HG03135 (cell line): ENCODE results near the gene RBM47.

Experiments used
- ATAC-seq: cut with Tn5 transposase; IDR thresholded peaks from one replicate; pipeline ENCODE4 v1.9.1; 2021; ENCODE audit warnings: mild to moderate bottlenecking, moderate library complexity; ENCODE audit not compliant: unreplicated experiment

Gene RBM47

DNA sequence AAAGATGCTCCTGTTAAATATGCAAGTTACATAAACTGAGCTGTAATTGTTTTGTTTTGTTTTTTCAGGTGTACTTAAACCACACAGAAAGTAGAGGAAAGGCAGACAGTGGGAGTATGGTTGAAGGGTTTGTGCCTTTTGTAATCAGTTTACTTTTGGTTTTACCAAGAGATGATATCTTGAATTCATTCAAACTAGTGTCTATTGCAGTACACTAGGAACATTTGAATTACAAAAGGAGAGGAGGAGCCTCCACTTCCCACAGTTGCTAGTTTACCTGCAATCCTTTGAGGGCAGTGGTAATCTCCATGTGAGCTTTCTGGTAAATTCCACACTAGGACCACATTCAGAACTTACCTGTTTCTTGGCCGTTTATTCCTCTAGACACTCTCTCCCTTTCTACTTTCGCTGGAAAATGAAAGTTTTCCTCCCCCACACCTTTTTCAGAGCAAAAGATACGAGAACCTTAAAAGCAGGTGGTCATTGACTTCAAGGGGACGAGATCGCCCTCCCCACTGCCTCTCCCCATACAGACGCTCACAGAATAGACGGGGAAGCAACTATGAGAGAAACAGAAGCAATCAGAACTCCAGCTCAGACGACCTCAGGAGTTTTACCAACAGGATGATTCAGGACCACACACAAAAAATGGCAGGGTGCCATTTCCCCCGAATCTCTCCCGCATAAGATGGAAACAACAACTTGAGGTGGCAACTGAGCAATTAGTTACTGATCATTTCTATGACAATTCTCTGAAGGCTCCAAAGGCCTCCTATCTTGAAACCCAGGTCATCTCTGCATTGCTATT is 3.3 kb downstream of the RBM47 start:
- ATAC-seq = no peak

DNA sequence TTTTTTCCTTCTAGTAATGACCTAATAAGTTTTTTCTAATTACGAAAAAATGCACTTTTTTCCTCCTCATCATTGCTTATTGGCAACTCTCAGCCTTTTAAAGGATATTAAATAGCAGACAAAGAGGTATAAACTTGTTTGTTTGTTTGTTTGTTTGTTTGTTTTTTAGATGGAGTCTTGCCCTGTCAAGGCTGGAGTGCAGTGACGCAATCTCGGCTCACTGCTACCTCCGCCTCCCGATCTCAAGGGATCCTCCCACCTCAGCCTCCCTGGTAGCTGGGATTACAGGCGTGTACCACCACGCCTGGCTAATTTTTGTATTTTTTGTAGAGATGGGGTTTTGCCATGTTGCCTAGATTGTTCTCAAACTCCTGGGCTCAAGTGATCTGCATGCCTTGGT is 6.0 kb downstream of the RBM47 start:
- ATAC-seq = no peak

DNA sequence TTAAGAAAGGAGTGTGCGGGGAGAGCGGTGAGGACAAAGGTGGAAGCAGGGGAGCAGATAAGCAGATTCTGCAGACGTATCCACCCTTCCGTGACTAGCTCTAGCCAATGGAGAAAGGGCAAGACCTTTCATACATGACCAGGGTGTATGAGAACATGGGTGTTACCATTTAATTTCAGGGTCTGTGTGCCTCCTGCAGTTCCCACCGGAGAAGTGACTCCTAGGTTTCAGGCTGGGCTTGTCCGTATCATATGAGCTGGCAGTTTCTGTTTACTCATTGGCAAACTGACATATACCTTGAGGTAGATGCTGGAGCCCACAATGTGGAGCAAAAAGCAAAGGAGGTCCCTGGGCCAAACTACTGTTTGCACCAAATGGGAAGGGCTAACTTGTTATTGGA is 6.8 kb downstream of the RBM47 start:
- no peak for ATAC-seq

DNA sequence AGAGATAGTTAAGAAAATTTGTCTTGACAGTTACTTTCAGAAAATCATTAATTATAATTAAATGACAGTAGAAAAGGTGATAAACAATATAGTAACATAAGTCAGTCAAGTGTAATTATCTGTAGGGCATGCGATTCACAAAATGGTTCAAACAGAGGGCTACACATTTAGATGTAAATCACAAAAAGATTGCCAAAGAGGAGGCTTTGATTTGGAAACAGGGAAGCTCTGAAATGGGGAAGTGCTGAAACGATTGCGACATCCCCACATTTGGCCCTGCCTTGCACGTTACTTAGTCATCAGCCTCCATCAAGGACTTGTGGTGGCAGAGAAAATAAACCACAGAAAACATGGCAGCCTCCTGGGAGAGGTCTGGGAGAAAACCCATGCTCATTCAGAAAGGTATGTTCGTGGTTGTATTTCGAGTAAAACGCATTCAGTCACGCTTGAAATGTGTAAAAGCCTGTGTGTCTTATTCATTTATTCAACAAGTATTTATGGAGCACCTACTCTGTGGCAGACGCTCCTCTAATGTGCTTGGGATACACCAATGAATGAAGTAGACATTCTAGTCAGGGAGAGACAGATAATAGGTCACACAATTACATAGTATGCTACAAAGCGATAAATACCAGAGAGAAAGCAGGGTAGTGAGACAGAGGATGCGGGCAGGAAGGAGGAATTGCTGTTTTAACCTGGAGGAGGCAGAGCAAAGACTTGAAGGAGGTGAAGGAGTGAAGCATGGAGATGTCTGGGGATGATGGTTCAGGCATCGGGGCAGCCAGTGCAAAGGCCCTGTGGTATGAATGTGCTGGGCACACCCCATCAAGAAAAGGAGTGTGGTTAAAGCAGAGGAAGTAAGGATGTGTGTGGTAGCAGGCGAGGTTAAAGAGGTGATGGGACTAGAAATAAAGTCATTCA is 7.8 kb downstream of the RBM47 start:
- ATAC-seq = peak; percentile 63

DNA sequence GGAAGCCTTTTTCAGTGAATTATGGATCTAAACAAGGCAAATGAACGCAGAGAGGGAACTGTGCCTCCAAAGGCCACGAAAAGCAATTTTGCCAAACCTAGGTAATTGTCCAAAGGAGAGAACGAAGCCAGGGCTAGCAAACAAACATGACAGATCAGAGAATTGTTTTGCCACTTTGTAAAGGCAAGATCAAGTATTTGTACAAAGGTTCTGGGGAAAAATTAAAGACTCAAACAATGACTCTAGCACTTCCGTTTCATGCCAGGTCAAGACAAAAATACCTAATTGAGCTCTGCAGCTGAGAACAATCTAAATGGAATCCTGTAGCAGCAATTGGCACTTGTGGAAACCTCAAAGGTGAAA is 8.5 kb downstream of the RBM47 start:
- ATAC-seq = peak; percentile 25

DNA sequence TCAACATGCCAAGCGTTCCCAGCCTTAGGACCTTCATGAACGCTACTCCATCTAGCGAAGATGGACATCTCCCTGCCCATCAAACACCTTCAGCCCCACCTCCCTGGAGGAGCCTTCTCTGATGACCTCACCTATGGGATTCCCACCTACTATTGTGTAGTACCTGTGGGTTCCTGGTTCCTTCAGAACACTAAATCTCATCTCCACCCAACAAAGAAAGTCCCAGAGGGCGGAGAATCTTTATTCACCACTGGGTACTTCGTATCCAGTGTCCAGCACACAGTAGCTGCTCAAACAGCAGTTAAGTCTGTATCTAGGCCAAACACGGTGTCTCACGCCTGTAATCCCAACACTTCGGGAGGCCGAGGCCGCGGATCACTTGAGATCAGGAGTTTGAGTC is 10.1 kb downstream of the RBM47 start:
- ATAC-seq = no peak

DNA sequence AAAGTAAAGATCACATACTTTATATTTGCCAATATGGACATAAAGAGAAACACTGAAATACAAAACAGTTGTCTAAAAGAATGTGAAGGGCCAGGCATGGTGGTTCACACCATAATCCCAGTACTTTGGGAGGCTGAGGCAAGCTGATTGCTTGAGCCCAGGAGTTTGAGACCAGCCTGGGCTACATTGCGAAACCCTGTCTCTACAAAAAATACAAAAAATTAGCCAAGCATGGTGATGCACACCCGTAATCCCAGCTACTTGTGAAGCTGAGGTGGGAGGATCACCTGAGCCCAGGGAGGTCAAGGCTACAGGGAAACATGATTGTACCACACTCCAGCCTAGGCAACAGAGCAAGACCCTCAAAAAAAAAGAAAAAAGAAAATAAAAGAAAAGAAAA is 11.8 kb downstream of the RBM47 start:
- ATAC-seq = no peak

DNA sequence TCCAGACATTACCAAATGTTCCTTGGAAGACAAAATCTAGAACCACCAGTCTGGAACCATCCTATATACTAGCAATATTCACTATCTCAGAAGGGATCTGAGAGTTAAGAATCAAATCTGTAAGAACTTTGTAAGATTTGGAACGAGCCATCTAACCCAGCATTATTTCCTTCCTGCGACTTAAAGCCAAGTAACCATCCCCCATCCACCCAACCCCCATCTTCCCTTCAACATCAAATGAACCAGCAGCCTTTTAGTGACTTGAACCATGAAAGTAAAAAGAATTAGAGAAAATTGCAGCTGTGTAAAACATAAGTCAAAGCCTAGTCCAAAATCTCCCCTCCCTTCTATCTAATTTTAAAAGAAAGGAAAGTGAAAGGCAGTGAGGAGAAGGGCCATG is 15.6 kb downstream of the RBM47 start:
- no peak for ATAC-seq

DNA sequence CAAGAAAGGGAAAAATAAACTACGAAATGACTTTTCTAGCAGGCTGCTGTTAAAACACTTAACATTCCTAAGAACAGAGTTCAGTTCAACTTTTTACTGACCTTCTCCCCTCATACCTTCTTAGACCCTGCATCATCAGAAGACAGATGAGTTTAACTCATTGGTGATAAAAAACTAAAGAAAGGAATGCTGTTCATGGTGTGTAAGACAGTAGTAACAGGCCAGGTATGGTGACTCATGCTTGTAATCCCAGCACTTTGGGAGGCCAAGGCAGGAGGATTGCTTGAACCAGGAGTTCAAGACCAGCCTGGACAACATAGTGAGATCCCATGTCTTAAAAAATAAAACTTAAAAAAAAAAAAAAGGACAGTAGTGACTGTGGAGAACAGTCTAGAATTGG is 16.2 kb downstream of the RBM47 start:
- no peak for ATAC-seq

DNA sequence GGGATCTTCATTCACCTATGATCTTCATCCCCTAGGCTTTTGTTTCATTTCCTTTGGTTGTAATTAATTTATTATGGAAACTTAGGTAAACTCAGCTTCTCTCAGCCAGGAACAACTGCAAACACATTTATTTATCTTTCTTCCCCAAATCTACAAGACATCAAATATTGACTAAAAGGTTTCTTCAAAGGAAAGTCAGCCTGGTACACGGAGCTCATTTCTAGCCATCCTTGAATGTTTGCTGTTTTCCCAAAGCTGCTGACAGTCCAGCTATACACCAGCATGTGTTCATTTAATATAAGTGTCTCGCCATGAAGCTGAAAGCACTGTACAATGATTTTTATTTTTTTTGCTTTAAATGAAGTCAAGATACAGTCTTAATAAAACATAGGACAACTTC is 16.8 kb downstream of the RBM47 start:
- no peak for ATAC-seq

DNA sequence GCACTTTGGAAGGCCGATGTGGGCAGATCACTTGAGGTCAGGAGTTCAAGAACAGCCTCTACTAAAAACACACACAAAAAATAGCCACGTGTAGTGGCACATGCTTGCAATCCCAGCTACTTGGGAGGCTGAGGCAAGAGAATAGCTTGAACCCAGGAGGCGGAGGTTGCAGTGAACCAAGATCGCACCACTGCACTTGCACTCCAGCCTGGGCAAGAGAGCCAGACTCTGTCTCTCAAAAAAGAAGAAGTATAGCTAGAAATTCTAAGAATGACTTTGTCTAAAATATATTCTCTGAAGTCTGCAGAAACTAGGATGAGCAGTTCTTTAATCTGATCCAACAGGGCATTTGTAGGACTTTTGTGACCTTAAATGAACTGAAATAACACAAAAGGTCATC is 17.4 kb downstream of the RBM47 start:
- ATAC-seq = no peak

DNA sequence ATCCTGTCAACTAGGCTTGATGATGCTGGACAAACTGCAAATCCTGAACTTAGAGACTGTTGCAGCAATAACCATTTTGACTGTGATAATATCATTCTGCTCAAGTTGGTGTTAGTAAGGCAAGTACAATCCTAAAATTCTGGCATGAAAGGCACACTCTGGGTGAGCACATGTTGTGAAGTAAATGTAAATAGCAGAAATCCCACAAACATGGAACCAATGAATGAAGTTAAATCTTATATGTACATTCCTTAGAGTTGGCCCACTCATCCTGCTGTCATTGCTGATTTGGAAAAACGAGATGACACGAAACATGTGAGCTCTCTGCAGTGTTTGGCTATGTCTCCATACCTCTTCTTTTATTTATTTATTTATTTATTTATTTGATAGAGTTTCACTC is 21.0 kb downstream of the RBM47 start:
- no peak for ATAC-seq

DNA sequence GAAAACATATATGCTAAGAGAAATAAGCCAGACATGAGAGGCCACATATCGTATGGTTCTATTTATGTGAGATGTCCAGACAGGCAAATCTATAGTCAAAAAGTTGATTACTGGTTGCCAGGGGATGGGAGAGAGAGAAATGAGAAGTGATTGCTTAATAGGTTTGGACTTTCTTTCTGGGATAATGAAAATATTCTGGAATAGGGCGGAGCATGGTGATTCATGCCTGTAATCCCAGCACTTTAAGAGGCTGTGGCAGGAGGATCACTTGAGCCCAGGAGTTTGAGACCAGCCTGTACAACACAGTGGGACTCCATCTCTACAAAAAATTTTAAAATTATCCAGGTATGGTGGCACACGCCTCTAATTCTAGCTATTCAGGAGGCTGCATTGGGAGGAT is 22.4 kb downstream of the RBM47 start:
- ATAC-seq = no peak

DNA sequence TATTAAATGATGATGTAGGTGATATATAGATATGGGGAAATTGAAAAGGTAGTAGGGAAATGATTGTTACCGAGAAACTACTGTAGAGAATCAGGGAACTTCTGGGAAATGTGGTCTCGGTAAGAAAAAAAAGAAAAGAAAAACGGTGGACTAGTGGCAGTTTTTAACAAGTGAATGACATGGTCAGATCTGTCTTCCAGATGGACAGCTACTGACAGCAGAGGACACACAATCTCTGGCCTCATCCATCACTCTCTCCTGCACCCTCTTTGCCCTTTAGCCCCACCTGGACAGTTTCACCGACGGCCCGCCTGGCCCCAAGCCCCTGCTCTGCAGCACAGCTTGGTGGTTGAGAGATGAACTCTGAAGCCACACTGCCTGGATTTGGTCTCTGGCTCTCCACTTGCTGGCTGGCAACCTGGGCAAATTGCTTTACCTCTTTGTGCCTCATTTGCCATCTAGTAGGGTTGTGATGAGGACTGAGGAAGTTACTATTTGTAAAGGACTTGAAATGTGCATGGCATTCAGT is 23.4 kb downstream of the RBM47 start:
- ATAC-seq = no peak

DNA sequence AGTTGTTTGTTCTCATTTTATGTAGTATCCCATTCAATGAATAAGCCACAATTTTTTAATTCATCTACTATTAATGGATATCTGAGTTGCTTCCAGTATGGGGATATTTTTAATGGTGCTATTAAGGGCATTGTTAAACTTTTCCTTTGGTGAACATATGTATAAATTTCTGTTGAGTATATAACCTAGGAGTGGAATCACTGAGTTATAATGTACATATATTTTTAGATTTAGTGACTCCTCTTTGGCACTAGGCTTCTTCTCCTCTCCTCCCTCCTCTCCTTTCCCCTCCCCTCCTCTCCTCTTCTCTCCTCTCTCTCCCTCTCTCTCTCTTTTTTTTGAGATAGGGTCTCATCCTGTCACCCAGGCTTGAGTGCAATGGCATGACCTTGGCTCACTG is 26.4 kb downstream of the RBM47 start:
- ATAC-seq = no peak

DNA sequence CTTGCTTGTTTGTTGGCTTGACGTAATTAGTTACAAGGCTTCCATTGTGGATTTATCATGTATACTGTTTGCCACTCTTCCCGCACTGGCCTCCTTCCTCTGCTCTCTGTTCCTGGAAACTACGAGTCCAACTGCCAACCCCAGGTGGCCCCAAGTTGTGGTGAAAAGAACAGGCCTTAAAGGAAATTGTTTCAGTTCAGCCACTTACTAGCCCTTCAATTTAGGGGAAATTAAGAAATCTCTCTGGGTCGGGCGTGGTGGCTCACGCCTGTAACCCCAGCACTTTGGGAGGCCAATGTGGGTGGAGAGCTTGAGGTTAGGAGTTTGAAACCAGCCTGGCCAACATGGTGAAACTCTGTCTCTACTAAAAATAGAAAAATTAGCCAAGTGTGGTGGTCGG is 28.0 kb downstream of the RBM47 start:
- no peak for ATAC-seq

DNA sequence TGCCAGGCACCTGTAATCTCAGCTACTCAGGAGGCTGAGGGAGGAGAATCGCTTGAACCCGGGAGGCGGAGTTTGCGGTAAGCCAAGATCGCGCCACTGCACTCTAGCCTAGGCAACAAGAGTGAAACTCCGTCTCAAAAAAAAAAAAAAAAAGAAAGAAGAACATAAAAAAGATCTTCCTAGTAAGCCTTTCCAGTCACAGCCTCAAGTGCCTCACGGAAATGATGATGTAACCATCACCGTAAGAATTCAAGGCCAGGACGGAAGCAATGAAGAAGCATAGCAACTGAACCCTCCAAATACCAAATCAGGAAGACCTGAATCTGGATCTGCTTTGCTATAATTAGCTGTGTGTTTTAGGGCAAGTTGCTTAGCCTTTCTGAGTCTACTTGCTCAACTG is 28.8 kb downstream of the RBM47 start:
- no peak for ATAC-seq

DNA sequence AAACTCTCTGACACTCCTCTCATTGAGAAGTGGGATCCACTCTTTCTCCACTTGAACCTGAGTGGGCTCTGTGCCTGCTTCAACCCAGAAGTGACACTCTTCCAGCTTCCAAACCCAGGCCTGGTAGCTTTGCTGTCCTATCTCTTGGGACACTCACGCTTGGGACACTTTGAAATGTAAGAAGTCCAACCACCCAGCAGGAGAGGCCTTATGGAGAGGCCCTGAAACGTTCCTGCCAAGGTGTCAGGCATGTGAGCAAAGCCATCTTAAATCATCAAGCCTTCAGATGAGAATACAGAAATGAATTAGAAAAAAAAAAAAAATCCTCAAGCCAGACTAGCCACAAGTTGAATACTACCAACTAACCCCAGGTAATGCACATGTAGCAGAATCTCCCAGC is 30.2 kb downstream of the RBM47 start:
- no peak for ATAC-seq

DNA sequence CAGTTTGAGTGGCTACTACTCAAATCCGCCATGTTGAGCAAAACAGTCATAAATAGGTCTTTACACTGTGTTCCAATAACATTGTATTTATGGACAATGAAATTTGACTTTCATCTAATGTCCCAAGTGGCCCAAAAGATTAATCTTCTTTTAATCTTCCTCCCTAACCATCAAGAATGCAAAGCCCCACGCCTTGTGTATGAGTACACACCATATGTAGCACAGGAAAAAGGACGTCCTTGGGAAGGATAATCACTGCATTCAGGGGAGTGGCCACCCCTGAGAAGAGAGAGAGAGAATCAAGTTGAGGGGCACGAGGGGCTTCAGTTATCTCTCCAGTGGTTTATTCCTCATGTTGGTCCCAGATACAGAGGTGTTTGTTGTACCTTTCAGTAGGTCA is 33.1 kb downstream of the RBM47 start:
- ATAC-seq = no peak

DNA sequence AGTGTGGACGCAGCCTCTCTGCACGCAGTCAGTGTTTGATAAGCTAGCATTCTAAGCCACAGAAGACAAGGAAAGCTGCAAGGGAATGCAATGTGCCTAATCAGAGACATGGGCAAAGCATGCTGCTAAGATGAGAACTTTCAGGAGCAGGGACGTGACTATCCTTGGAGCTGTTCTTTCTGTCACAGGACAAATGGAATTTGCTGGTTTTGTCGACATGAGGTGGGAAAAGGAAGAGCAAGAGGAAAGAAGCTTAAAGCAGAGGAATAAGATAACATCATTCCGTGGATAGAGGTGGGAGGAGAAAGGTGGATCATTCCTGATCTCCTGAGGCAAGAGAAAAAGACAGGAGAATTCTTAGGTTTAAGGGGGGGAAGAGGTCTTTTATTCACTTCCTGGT is 33.7 kb downstream of the RBM47 start:
- no peak for ATAC-seq

DNA sequence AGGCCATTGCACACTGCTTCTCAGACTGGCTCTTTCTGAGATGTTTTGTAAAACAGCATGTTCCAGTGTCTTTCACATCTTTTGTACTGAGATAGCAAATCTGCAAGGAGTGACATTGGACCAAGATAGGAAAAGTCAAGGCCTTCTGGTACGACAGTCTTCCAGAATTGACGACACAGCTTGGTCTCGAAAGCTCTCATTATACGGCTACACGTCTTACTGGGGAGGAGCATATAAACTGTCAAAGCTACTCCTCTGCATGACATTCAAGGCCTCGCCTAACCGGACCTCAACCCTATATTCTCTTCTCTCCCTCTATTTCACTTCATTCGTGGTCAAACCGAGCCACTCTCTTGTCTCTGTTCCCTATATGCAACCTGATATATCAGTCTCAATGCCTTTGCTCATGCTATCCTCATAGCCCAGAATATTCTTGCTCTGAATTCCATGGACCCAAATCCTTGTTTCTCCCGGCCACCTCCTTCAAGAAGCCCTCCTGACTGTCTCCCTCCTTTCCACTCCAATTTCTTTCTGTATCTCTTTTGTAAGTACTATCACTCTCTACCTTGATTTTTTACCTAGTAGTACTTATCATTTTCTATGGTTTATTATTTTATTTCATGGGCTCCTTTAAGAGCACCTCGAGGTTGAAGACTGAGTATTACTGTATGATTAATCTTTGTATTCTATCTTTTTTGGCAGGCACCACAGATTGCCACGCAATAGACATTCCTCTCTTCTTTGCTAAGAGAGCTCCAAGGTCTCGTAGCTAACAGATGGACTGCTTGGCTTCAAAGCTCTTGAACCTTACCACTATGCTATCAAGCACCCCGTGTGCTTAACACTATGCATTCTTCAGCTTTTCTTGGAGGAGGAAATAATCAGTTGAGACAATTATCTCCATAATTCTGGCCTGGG is 35.1 kb downstream of the RBM47 start:
- ATAC-seq = no peak
